K562 (cell line): ENCODE measurements around the gene CSTA. TPM values are rescaled to one million over a fixed set of nuclear protein-coding genes. Genes with fewer than 3 reads are reported as not detected.

Source experiments
- ATAC-seq: fragments of 200-7000 bp; cut with Tn5 transposase; 3 replicates; pipeline ENCODE4 v1.9.1; 2020; ENCODE audit warnings: moderate library complexity
- BruUV-seq: library from RNA; stranded (reverse); fragments of 400-500 nt; replicated peaks from 2 replicates; lab custom pipeline; 2021; lab: Mats Ljungman, UMichigan
- CTCF ChIA-PET: fragments of 300-600 bp; formaldehyde crosslinking; extraction: SDS; loops from one replicate; lab custom pipeline; 2021; ENCODE audit warnings: low intra/inter-chr PET ratio; lab: Yijun Ruan, JAX
- POLR2A ChIA-PET: fragments of 300-600, 350-650 bp; sonication (Branson Sonifier 250); formaldehyde crosslinking; extraction: SDS; loops from one replicate; lab custom pipeline; 2021; ENCODE audit warnings: antibody characterized with exemption, inconsistent platforms; lab: Yijun Ruan, JAX
- DNase-seq, 4 experiments: peaks; one replicate each; pipeline versions ENCODE4 v3.0.0 to v3.0.0-alpha.2; 2011 to 2018; ENCODE audit warnings: low spot score in 3 of 4, mixed read lengths in 3 of 4; ENCODE audit errors: extremely low read depth in 1 of 4
- FAIRE-seq: peaks from 2 replicates; lab custom pipeline; 2011; peaks lifted over from hg19 to GRCh38; lab: Jason Lieb, UNC
- H2AFZ ChIP-seq: 2 replicates; pipeline ENCODE4 v1.6.0; 2011; ENCODE audit warnings: low read depth, low read length, control low read depth, inconsistent platforms
- H3K27ac ChIP-seq: fragments of 200-600 bp; 3 replicates; pipeline ENCODE4 v1.8.0; 2011; ENCODE audit warnings: low read depth, mild to moderate bottlenecking, control low read depth, inconsistent platforms, low read length, moderate library complexity, mixed read lengths; ENCODE audit errors: extremely low read depth
- H3K27me3 ChIP-seq, 2 experiments: fragments of 300-600 bp in 1 of 2; 2 replicates in 1 of 2; 3 replicates in 1 of 2; pipeline versions ENCODE4 v1.6.0 to v1.8.0; 2011; ENCODE audit warnings: inconsistent platforms in 2 of 2, low read length in 2 of 2, mild to moderate bottlenecking in 1 of 2, mixed read lengths in 1 of 2, moderate library complexity in 1 of 2; ENCODE audit not compliant: control insufficient read depth in 2 of 2, insufficient read depth in 2 of 2
- H3K36me3 ChIP-seq: fragments of 300-600 bp; 3 replicates; pipeline ENCODE4 v1.8.0; 2011; ENCODE audit warnings: mild to moderate bottlenecking, low read length, inconsistent platforms; ENCODE audit not compliant: control insufficient read depth, insufficient read depth
- H3K4me1 ChIP-seq, 2 experiments: fragments of 200-600 bp in 1 of 2; replicated peaks in 1 of 2; 2 replicates in 1 of 2; 3 replicates in 1 of 2; pipeline versions ENCODE4 v1.5.1 to v1.8.0; 2011; ENCODE audit warnings: inconsistent platforms in 2 of 2, low read length in 2 of 2, mild to moderate bottlenecking in 1 of 2, mixed read lengths in 1 of 2, moderate library complexity in 1 of 2; ENCODE audit not compliant: control insufficient read depth in 2 of 2, insufficient read depth in 2 of 2
- H3K4me2 ChIP-seq: 2 replicates; pipeline ENCODE4 v1.6.1; 2011; ENCODE audit warnings: low read length, control low read depth, inconsistent platforms, mixed read lengths; ENCODE audit not compliant: insufficient read depth
- H3K4me3 ChIP-seq: fragments of 200-600 bp; sonication (generic), shearing (Covaris generic); 2 replicates; pipeline ENCODE4 v1.5.1; 2016; ENCODE audit warnings: control low read depth, inconsistent platforms
- H3K79me2 ChIP-seq: fragments of 200-600 bp; 3 replicates; pipeline ENCODE4 v1.8.0; 2011; ENCODE audit warnings: low read length, inconsistent platforms; ENCODE audit not compliant: control insufficient read depth, insufficient read depth
- H3K9ac ChIP-seq, 2 experiments: 2 replicates each; pipeline versions ENCODE4 v1.6.0 to v1.6.1; 2011; ENCODE audit warnings: low read depth in 2 of 2, low read length in 2 of 2, control low read depth in 1 of 2, inconsistent platforms in 1 of 2, mild to moderate bottlenecking in 1 of 2, mixed read lengths in 1 of 2; ENCODE audit not compliant: insufficient read depth in 1 of 2
- H3K9me1 ChIP-seq: one replicate; pipeline ENCODE4 v1.6.0; 2011; ENCODE audit warnings: inconsistent platforms, mild to moderate bottlenecking, low read length, moderate library complexity; ENCODE audit not compliant: control insufficient read depth, insufficient read depth
- H3K9me3 ChIP-seq: replicated peaks from 2 replicates; pipeline ENCODE4 v1.5.1; 2011; ENCODE audit warnings: low read depth, low read length, inconsistent platforms; ENCODE audit not compliant: control insufficient read depth, insufficient read depth
- H4K20me1 ChIP-seq: replicated peaks from 2 replicates; pipeline ENCODE4 v1.6.1; 2011; ENCODE audit warnings: low read length, inconsistent platforms, mixed read lengths; ENCODE audit not compliant: control insufficient read depth, insufficient read depth
- BACH1 ChIP-seq: fragments of 200-800 bp; sonication (Bioruptor generic); IDR thresholded peaks from 2 replicates; pipeline ENCODE4 v1.6.1; 2016; ENCODE audit warnings: missing genetic modification characterization, missing compliant biosample characterization
- EP400 ChIP-seq: fragments of 450-650 bp; IDR thresholded peaks from 2 replicates; pipeline ENCODE4 v1.6.1; 2017; ENCODE audit warnings: antibody characterized with exemption, mild to moderate bottlenecking, moderate library complexity
- L3MBTL2 ChIP-seq: fragments of 450-650 bp; IDR thresholded peaks from 2 replicates; pipeline ENCODE4 v1.6.1; 2016; ENCODE audit warnings: mild to moderate bottlenecking, moderate library complexity
- TRIM28 ChIP-seq: fragments of 450-650 bp; IDR thresholded peaks from 2 replicates; pipeline ENCODE4 v1.6.1; 2017
- ZNF12 ChIP-seq: sonication (generic); formaldehyde crosslinking; IDR thresholded peaks from 2 replicates; pipeline ENCODE4 v1.4.0; 2020; ENCODE audit warnings: mild to moderate bottlenecking, missing genetic modification reagents
- ZNF121 ChIP-seq: sonication (generic); formaldehyde crosslinking; conservative IDR thresholded peaks from 2 replicates; pipeline ENCODE4 v1.8.0; 2022; ENCODE audit warnings: missing genetic modification reagents
- WGBS: fragments of 100-300 bp; shearing (Covaris generic); methylation state at CpG from one replicate; pipeline ENCODE4 v1.1.6; 2016; ENCODE audit warnings: low coverage, mixed read lengths; ENCODE audit not compliant: insufficient coverage; ENCODE audit errors: missing lambda C conversion rate; 5-methylcytosine and 5-hydroxymethylcytosine counted together
- in situ Hi-C: fragments of 300-500 bp; cut with MboI; formaldehyde crosslinking; loops from 4 replicates; pipeline ENCODE4 v1.15.0; 2018; ENCODE audit warnings: inconsistent platforms, mixed read lengths
- intact Hi-C: fragments of 100-400 bp; cut with micrococcal nuclease; formaldehyde crosslinking; loops from 2 replicates; pipeline ENCODE4 v1.14.2; 2022
- polyA plus RNA-seq, 8 experiments: library from polyadenylated mRNA; depleted of rRNA in 4 of 8; stranded (reverse) in 5 of 8; unstranded in 3 of 8; fragments of >200 nt; fragmentation: Nextera tagmentation in 2 of 8; fragmentation: Illumina TruSeq in 1 of 8; extraction: Ambion mirVana in 2 of 8; extraction: Trizol in 1 of 8; gene quantifications; 2 replicates each; pipeline versions ENCODE4 v1.2.1 to v1.2.3, GENCODE V29; 2011 to 2014; ENCODE audit warnings: inconsistent platforms in 1 of 8, missing spikeins in 1 of 8
- total RNA-seq, 7 experiments: library from RNA; depleted of rRNA in 6 of 7; stranded (reverse); fragments of >200 nt in 6 of 7; fragmentation: Illumina TruSeq in 2 of 7; extraction: Trizol in 2 of 7; gene quantifications; 2 replicates each; pipeline versions ENCODE4 v1.2.1 to v1.2.3, GENCODE V29; 2011 to 2021; ENCODE audit warnings: low replicate concordance in 1 of 7

CSTA gene
- total and polyA plus RNA-seq, 9 of the 15 experiments (the other 6 are each of a cell fraction or from before 2014, with no cell fraction given) = 0.11 to 3.1 (median 1.1) TPM

DNA sequence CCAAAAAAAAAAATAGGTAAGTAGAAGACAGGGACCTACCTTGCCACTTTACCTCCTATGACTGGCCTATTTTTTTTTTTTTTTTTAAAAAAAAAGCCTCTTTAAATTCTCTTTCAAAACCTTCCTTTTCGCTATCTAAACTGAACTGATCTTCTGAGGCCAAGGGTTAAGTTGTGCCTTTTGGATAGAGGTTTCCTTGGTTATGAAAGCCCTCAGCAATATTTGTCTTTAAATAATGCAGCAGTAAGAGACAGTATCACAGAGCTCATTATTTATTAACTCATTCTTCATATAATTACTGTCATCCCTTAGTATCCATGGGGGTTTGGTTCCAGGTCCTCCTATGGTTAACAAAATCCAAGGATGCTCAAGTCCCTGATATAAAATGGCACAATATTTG, 49.0 kb downstream of the CSTA start:
- POLR2A ChIA-PET = no interaction called here
- FAIRE-seq = no peak
- Histone ChIP-seq H3K27me3 (no peaks in the 10 kb centered on the region), H3K27ac (no peak overlapping the region), H4K20me1 (no peaks in the 10 kb centered on the region), H3K4me3 (no peak overlapping the region), H3K9ac (no peak overlapping the region), H3K9me1 (no peaks in the 10 kb centered on the region), H3K9me3 (no peaks in the 10 kb centered on the region), H3K4me2 (no peak overlapping the region), H2AFZ (no peak overlapping the region), H3K79me2 (peaks cover 42% of the 10 kb centered on the region), H3K36me3 (peaks cover 43% of the 10 kb centered on the region), H3K4me1 (no peaks in the 10 kb centered on the region; a peak in 1 of 5 replicates)
- DNase-seq = no peak
- intact Hi-C loops = no loop called here
- CTCF ChIA-PET = no interaction called here
- in situ Hi-C loops = no loop called here
- no peak for ATAC-seq
- WGBS = 100% methylated on average over 1 of the region's 1 CpG
- no TSS peak for BruUV-seq
- TF ChIP-seq BACH1 (tag) (no peak), ZNF121 (CRISPR knock-in tag) (no peak), ZNF12 (CRISPR knock-in tag) (no peak)
- TF ChIP-seq, all 486 proteins: peak for 0

DNA sequence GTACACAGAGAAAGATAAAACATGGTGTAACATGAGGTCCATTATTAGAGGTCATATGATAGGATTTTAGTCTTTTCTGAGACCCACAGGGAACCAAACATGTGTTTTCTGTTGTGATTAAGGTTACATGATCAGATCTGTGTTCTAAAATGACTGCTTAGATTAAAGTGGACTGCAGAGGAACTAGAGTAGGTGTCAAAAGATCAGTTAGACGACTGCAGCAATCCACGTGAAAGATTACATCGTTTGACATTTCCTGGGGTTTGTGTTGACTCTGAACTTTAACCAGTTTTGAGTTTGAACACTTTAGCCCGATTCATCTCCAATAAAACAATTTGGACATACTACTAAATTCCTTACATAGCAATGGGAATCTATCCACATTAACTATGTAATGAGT, 52.9 kb downstream of the CSTA start:
- Histone ChIP-seq H3K4me3 (no peak overlapping the region), H3K79me2 (peaks cover 81% of the 10 kb centered on the region), H3K4me1 (no peaks in the 10 kb centered on the region; a peak in 1 of 5 replicates), H3K27ac (no peak overlapping the region), H3K27me3 (no peaks in the 10 kb centered on the region), H3K9ac (no peak overlapping the region), H2AFZ (no peak overlapping the region), H4K20me1 (no peaks in the 10 kb centered on the region), H3K36me3 (peaks cover 40% of the 10 kb centered on the region), H3K9me1 (no peaks in the 10 kb centered on the region), H3K4me2 (no peak overlapping the region), H3K9me3 (no peaks in the 10 kb centered on the region)
- no peak for ATAC-seq
- WGBS = 47% methylated on average over 4 of the region's 4 CpGs
- TF ChIP-seq TRIM28 (no peak), EP400 (0 out of 2 replicates have a peak, but pooled peaks have one; percentile 15), L3MBTL2 (peak; percentile 63)
- ChIA-PET POLR2A (no interaction called here), CTCF (no interaction called here)
- intact Hi-C loops (no loop called here), in situ Hi-C loops (no loop called here)
- no peak for DNase-seq
- no peak for FAIRE-seq
- BruUV-seq = no TSS peak
